Mesodermal cell (in vitro differentiated cells): ENCODE measurements around the gene PRRG2.
A peak's percentile ranks its signal among the peaks of the same experiment; 100 is the strongest.

Experiments used
- H3K27ac ChIP-seq: 2 replicates; pipeline ENCODE4 v1.7.0; 2013; ENCODE audit warnings: mild to moderate bottlenecking, low read depth, low read length, moderate library complexity; ENCODE audit not compliant: severe bottlenecking
- H3K36me3 ChIP-seq: 2 replicates; pipeline ENCODE4 v1.7.1; 2013; ENCODE audit warnings: mild to moderate bottlenecking, low read length, moderate library complexity; ENCODE audit not compliant: control insufficient read depth, insufficient read depth
- H3K4me1 ChIP-seq: one replicate; pipeline ENCODE4 v1.7.1; 2013; ENCODE audit warnings: mild to moderate bottlenecking, low read length; ENCODE audit not compliant: insufficient read depth, control insufficient read depth, poor library complexity, severe bottlenecking
- H3K4me3 ChIP-seq: 2 replicates; pipeline ENCODE4 v1.7.0; 2013; ENCODE audit warnings: low read length, control low read depth, mild to moderate bottlenecking; ENCODE audit not compliant: insufficient read depth, poor library complexity, severe bottlenecking; ENCODE audit errors: extremely low read depth
- H3K9me3 ChIP-seq: 2 replicates; pipeline ENCODE4 v1.7.1; 2013; ENCODE audit warnings: mild to moderate bottlenecking, low read length, moderate library complexity; ENCODE audit not compliant: control insufficient read depth
- WGBS, 2 experiments: methylation state at CpG; one replicate each; pipeline ENCODE4 v1.1.5; 2013; ENCODE audit warnings: missing lambda C conversion rate in 2 of 2; ENCODE audit not compliant: insufficient coverage in 2 of 2; 5-methylcytosine and 5-hydroxymethylcytosine counted together

Gene PRRG2

DNA sequence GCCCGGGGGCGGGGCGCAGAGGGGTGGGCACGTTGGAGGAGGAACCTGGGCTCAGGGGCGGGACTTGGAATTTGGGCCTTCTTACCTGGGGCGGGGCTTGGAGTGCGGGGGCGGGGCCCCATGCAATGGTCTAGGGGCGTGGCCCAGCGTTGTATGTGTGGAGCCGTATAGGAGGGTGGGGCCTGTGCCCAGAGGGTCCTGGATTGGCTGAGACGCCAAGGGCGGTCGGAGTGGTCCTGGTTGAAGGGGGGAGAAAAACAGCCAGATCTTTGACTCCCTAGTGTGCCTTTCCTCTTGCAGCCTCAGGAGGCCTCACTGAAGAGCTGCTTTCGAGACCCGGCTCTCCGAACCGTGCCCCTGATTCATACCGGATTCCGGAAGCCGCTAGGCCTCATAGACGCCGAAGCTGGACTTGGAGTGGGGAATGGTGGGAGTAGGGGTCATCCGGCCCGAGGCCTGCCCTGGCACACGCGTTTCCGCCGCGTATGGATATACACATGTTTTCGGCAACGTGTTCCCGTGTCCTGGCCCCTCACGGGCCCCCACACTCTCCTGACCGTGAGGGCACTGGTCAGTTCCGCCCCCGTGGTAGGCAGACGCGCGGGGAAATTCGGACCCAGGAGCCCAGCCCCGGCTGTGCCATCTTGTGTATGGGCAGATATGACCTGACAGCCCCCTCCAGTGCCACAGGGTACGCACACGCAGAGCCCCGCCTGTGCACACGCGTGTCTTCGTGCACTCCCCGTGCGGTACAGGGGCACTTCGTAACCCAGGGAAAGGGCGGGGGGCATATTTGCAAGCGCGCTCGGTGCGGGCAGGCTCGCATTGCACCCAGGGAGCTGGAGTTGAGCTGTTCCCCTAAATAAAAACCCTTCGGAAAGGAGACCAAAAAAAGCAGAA is 9.2 kb downstream of the PRRG2 start:
- H3K36me3 ChIP-seq: peaks cover 15% of the 10 kb centered on the region
- 1% methylated on average over 43 to 46 of the region's 58 CpGs for WGBS, 2 experiments
- peaks cover 5% of the 10 kb centered on the region for H3K4me1 ChIP-seq
- peak overlapping the region; percentile 93 for H3K4me3 ChIP-seq
- H3K27ac ChIP-seq: peak overlapping the region; percentile 86
- no peaks in the 10 kb centered on the region for H3K9me3 ChIP-seq

- Histone ChIP-seq H3K9me3 (no peaks in the 10 kb centered on the region), H3K4me1 (peaks cover 5% of the 10 kb centered on the region), H3K36me3 (peaks cover 24% of the 10 kb centered on the region), H3K27ac (peak within 1 kb of the TSS; percentile 86), H3K4me3 (peak within 1 kb of the TSS; percentile 93)
- 0% methylated on average over 6 to 11 of the region's 66 CpGs for WGBS, 2 experiments
Observed at GRCh38 chr19:49590971-49591730, 10.0 kb downstream of the PRRG2 start, which contains the start of gene PRR12. Gene PRR12 (plus strand): TSS chr19:49591182. CDS start chr19:49591655, 473 bp downstream.

DNA sequence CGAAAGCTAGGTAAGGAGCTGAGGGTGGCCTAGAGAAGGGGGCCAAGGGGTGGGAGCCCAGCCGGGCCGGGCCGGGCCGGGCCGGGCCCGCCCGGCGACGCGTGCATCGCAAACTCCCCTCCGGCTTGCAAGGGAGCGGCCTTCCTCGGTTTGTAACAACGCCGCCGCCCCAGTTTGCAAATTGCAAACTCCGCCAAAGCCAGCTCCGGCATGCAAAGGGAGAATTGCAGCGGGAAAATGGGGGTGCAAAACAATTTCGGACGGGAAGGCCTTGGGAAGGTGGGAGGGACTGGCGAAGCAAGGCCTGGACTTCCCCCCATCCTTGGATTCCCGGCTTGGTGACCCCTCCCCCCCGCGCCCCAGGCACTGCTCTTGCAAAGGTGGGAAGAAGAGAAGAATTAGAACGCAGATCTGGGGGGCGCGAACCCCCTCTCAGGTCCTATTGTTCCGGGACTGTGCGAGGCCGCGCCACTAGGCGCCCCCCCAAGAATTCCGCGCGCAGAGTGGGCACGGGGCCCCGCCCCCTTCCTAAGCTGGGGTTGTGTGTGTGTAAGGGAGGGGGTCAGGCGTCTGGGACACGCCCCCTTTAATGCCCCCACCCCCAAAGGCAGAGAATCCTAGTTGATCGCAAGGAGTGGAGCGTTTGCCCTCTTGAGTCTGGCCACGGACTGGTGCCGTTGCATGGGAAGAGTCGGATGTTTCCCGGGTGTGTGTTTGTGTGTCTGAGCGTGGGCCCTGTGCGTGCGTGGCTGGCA is 10.8 kb downstream of the PRRG2 start:
- WGBS, 2 experiments: 1% methylated on average over 32 to 33 of the region's 51 CpGs
- Histone ChIP-seq H3K4me1 (peaks cover 5% of the 10 kb centered on the region), H3K9me3 (no peaks in the 10 kb centered on the region), H3K27ac (peak overlapping the region; percentile 76), H3K36me3 (peaks cover 31% of the 10 kb centered on the region), H3K4me3 (peak overlapping the region; percentile 93)

- Histone ChIP-seq H3K27ac (peak overlapping the region; percentile 72), H3K36me3 (peaks cover 39% of the 10 kb centered on the region), H3K4me3 (peak overlapping the region; percentile 93), H3K9me3 (no peaks in the 10 kb centered on the region), H3K4me1 (peaks cover 5% of the 10 kb centered on the region)
- 1 to 3% methylated on average over 17 to 26 of the region's 28 CpGs for WGBS, 2 experiments
Observed at GRCh38 chr19:49592486-49593232, 11.5 kb downstream of the PRRG2 start.

GRCh38 chr19:49593233-49594113 is 12.4 kb downstream of the PRRG2 start:
- WGBS, 2 experiments: 11 to 14% methylated on average over 16 to 21 of the region's 27 CpGs
- H3K4me3 ChIP-seq: peak overlapping the region; percentile 93

GRCh38 chr19:49594157-49594992 is 13.3 kb downstream of the PRRG2 start:
- WGBS, 2 experiments: 96% methylated on average over 28 to 35 of the region's 35 CpGs
- H3K9me3 ChIP-seq: no peaks in the 10 kb centered on the region
- peaks cover 56% of the 10 kb centered on the region for H3K36me3 ChIP-seq
- H3K4me3 ChIP-seq: no peak overlapping the region
- H3K27ac ChIP-seq: no peak overlapping the region
- peaks cover 5% of the 10 kb centered on the region for H3K4me1 ChIP-seq

More at GRCh38 chr19:49593233-49594113, 12.4 kb downstream of the PRRG2 start:
- no peaks in the 10 kb centered on the region for H3K9me3 ChIP-seq
- H3K36me3 ChIP-seq: peaks cover 47% of the 10 kb centered on the region
- peak overlapping the region; percentile 72 for H3K27ac ChIP-seq
- peaks cover 5% of the 10 kb centered on the region for H3K4me1 ChIP-seq

DNA sequence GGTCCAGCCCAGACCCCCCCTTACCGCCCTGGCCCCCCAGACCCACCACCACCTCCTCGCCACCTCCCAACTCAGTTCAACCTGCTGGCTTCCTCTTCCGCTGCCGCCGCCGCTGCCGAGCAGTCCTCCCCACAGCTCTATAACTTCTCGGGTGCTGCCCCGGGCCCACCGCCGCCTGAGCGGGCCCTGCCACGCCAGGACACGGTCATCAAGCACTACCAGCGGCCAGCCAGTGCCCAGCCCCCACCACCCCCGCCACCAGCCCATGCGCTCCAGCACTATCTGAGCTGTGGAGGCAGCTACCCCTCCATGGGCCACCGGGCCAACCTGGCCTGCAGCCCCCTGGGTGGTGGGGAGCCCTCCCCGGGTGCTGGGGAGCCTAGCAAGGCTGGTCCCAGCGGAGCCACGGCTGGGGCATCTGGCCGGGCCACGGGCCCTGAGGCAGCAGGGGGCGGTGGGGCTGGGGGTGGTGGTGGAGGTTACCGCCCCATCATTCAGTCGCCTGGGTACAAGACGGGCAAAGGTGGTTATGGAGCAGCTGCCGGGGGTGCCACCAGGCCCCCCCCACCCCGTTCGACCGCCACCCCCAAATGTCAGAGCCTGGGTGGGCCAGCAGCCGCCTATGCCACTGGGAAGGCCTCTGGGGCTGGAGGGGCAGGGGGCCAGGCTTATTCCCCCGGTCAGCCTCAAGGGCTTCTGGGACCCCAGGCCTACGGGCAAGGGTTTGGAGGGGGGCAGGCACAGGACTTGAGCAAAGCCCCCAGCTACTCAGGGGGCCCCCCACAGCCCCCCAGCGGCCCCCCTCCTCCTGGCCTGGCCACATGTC is 14.1 kb downstream of the PRRG2 start:
- H3K36me3 ChIP-seq: peaks cover 64% of the 10 kb centered on the region
- H3K4me3 ChIP-seq: no peak overlapping the region
- no peak overlapping the region for H3K27ac ChIP-seq
- no peaks in the 10 kb centered on the region for H3K9me3 ChIP-seq
- peaks cover 5% of the 10 kb centered on the region for H3K4me1 ChIP-seq
- 92 to 95% methylated on average over 21 to 25 of the region's 35 CpGs for WGBS, 2 experiments

- no peaks in the 10 kb centered on the region for H3K9me3 ChIP-seq
- H3K27ac ChIP-seq: no peak overlapping the region
- peaks cover 68% of the 10 kb centered on the region for H3K36me3 ChIP-seq
- H3K4me1 ChIP-seq: peaks cover 5% of the 10 kb centered on the region
- 89 to 94% methylated on average over 22 to 32 of the region's 32 CpGs for WGBS, 2 experiments
- H3K4me3 ChIP-seq: no peak overlapping the region
Observed at GRCh38 chr19:49595819-49596404, 14.8 kb downstream of the PRRG2 start.
